ENCODE measurements around the gene GATAD2B. TPM values are rescaled to one million over a fixed set of nuclear protein-coding genes. Genes with fewer than 3 reads are reported as not detected.
"Not testable (repeated sequence)": the region's sequence is repeated elsewhere in the genome, so short reads cannot be mapped to it uniquely, and the experiment has no call there.

Gene GATAD2B
- total RNA-seq, 1 donor from 2014 or later: 48.4 TPM

GRCh38 chr1:153845158-153845557 is 77.6 kb downstream of the GATAD2B start:
- Histone ChIP-seq H3K9me3 (ENCODE audit: insufficient read depth, low read depth, low read length) (no peaks in the 10 kb centered on the region), H4K20me1 (ENCODE audit: insufficient read depth, low read length) (peaks cover 52% of the 10 kb centered on the region), H3K36me3 (ENCODE audit: insufficient read depth, low read length) (no peaks in the 10 kb centered on the region), H3K27me3 (ENCODE audit: insufficient read depth, low read length) (no peaks in the 10 kb centered on the region), H3K27ac (ENCODE audit: low read depth, low read length) (no peak overlapping the region), H2AFZ (ENCODE audit: low read depth, low read length) (no peak overlapping the region), H3K4me1 (ENCODE audit: insufficient read depth, low read length) (peaks cover 6% of the 10 kb centered on the region), H3K79me2 (ENCODE audit: insufficient read depth, low read length) (peaks cover 19% of the 10 kb centered on the region), H3K4me3 (ENCODE audit: insufficient read depth, low read depth, low read length) (no peak overlapping the region), H3K4me2 (ENCODE audit: low read length) (no peak overlapping the region), H3K9ac (ENCODE audit: low read length) (no peak overlapping the region)
- no peaks in the 10 kb centered on the region for H3K36me3 Mint-ChIP-seq (ENCODE audit: low read depth, unreplicated experiment)
- peaks cover 9% of the 10 kb centered on the region for H3K4me1 Mint-ChIP-seq (ENCODE audit: low read depth, unreplicated experiment)
- no peak for FAIRE-seq
- no peak for TF ChIP-seq CTCF (IDR thresholded peaks at IDR 0.05; ENCODE audit: insufficient read depth, low read depth, low read length)
- no peak for TF ChIP-seq EZH2 (IDR thresholded peaks at IDR 0.05; ENCODE audit: insufficient read depth, low read length)
- DNase-seq (ENCODE audit: low read depth): no peak
- H3K4me3 Mint-ChIP-seq (ENCODE audit: unreplicated experiment): no peak overlapping the region
- H3K27ac Mint-ChIP-seq (ENCODE audit: unreplicated experiment): no peak overlapping the region
- no peaks in the 10 kb centered on the region for H3K9me3 Mint-ChIP-seq (ENCODE audit: unreplicated experiment)
- no peaks in the 10 kb centered on the region for H3K27me3 Mint-ChIP-seq (ENCODE audit: low read depth, unreplicated experiment)

- Histone ChIP-seq H4K20me1 (ENCODE audit: insufficient read depth, low read length) (peaks cover 48% of the 10 kb centered on the region), H3K79me2 (ENCODE audit: insufficient read depth, low read length) (peaks cover 23% of the 10 kb centered on the region)
- H3K36me3 ChIP-seq (ENCODE audit: insufficient read depth, low read length); H3K27me3 ChIP-seq (ENCODE audit: insufficient read depth, low read length); DNase-seq (ENCODE audit: low read depth); H3K4me3 Mint-ChIP-seq (ENCODE audit: unreplicated experiment); H3K9me3 ChIP-seq (ENCODE audit: insufficient read depth, low read depth, low read length); H3K4me1 Mint-ChIP-seq (ENCODE audit: low read depth, unreplicated experiment); H3K27ac ChIP-seq (ENCODE audit: low read depth, low read length); H3K9ac ChIP-seq (ENCODE audit: low read length); H3K4me1 ChIP-seq (ENCODE audit: insufficient read depth, low read length); H3K4me3 ChIP-seq (ENCODE audit: insufficient read depth, low read depth, low read length); FAIRE-seq; H3K27me3 Mint-ChIP-seq (ENCODE audit: low read depth, unreplicated experiment); H3K36me3 Mint-ChIP-seq (ENCODE audit: low read depth, unreplicated experiment); H3K4me2 ChIP-seq (ENCODE audit: low read length); H3K9me3 Mint-ChIP-seq (ENCODE audit: unreplicated experiment); H2AFZ ChIP-seq (ENCODE audit: low read depth, low read length); H3K27ac Mint-ChIP-seq (ENCODE audit: unreplicated experiment): not testable (repeated sequence)
Measured at GRCh38 chr1:153844349-153844748, 78.4 kb downstream of the GATAD2B start.

- Mint-ChIP-seq H3K9me3 (ENCODE audit: unreplicated experiment) (no peaks in the 10 kb centered on the region), H3K27me3 (ENCODE audit: low read depth, unreplicated experiment) (no peaks in the 10 kb centered on the region), H3K4me3 (ENCODE audit: unreplicated experiment) (no peak overlapping the region), H3K4me1 (ENCODE audit: low read depth, unreplicated experiment) (peaks cover 9% of the 10 kb centered on the region), H3K36me3 (ENCODE audit: low read depth, unreplicated experiment) (peaks cover 4% of the 10 kb centered on the region), H3K27ac (ENCODE audit: unreplicated experiment) (peak overlapping the region; percentile 34)
- peaks cover 56% of the 10 kb centered on the region for H4K20me1 ChIP-seq (ENCODE audit: insufficient read depth, low read length)
- H3K27me3 ChIP-seq (ENCODE audit: insufficient read depth, low read length): no peaks in the 10 kb centered on the region
- no peaks in the 10 kb centered on the region for H3K9me3 ChIP-seq (ENCODE audit: insufficient read depth, low read depth, low read length)
- H3K4me3 ChIP-seq (ENCODE audit: insufficient read depth, low read depth, low read length): no peak overlapping the region
- no peak for TF ChIP-seq EZH2 (IDR thresholded peaks at IDR 0.05; ENCODE audit: insufficient read depth, low read length)
- H3K79me2 ChIP-seq (ENCODE audit: insufficient read depth, low read length): peaks cover 35% of the 10 kb centered on the region
- FAIRE-seq (no peak), DNase-seq (ENCODE audit: low read depth) (peak; percentile 21)
- no peaks in the 10 kb centered on the region for H3K36me3 ChIP-seq (ENCODE audit: insufficient read depth, low read length)
- H3K4me2 ChIP-seq (ENCODE audit: low read length): peak overlapping the region; percentile 18
- no peak overlapping the region for H2AFZ ChIP-seq (ENCODE audit: low read depth, low read length)
- H3K4me1 ChIP-seq (ENCODE audit: insufficient read depth, low read length): peaks cover 6% of the 10 kb centered on the region
- peak overlapping the region; percentile 17 for H3K27ac ChIP-seq (ENCODE audit: low read depth, low read length)
- H3K9ac ChIP-seq (ENCODE audit: low read length): no peak overlapping the region
Measured at GRCh38 chr1:153842006-153842471, 80.7 kb downstream of the GATAD2B start.

All from astrocyte (in vitro differentiated cells and primary cell).